ENCODE results near the gene PLA2G10. TPM values are rescaled to one million over a fixed set of nuclear protein-coding genes. Genes with fewer than 3 reads are reported as not detected.
"Not testable (repeated sequence)": the region's sequence is repeated elsewhere in the genome, so short reads cannot be mapped to it uniquely, and the experiment has no call there.

The PLA2G10 gene
- total RNA-seq, 6 donors from 2014 or later, result 4.2 to 22.5 (median 10.9) TPM

DNA sequence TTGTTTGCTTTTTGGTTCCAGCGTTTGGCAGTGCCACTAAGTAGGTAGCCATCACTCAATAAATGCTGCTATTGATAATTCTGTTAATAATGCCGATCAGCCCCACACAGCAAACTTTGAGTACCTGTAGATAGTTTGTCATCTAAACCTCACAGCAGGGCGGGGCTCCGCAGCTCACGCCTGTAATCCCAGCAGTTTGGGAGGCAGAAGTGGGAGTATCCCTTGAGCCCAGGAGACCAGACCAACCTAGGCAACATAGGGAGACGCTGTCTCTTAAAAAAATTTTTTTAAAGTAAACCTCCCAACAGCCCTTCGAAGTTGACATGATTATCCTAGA is 59.8 kb downstream of the PLA2G10 start:
- H3K27me3 ChIP-seq, result no peaks in the 10 kb centered on the region
- TF ChIP-seq POLR2A (IDR thresholded peaks at IDR 0.05) (no peak), POLR2AphosphoS5 (IDR thresholded peaks at IDR 0.05) (no peak), EP300 (IDR thresholded peaks at IDR 0.05) (no peak)
- TF ChIP-seq, protein P1, sequence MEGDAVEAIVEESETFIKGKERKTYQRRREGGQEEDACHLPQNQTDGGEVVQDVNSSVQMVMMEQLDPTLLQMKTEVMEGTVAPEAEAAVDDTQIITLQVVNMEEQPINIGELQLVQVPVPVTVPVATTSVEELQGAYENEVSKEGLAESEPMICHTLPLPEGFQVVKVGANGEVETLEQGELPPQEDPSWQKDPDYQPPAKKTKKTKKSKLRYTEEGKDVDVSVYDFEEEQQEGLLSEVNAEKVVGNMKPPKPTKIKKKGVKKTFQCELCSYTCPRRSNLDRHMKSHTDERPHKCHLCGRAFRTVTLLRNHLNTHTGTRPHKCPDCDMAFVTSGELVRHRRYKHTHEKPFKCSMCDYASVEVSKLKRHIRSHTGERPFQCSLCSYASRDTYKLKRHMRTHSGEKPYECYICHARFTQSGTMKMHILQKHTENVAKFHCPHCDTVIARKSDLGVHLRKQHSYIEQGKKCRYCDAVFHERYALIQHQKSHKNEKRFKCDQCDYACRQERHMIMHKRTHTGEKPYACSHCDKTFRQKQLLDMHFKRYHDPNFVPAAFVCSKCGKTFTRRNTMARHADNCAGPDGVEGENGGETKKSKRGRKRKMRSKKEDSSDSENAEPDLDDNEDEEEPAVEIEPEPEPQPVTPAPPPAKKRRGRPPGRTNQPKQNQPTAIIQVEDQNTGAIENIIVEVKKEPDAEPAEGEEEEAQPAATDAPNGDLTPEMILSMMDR (IDR thresholded peaks at IDR 0.05), result no peak
- H3K4me1 ChIP-seq, result peaks cover 45 to 78% (median 56%) of the 10 kb centered on the region in 4 donors
- no peak for ATAC-seq (ENCODE audit: low FRiP score in 2 of 2)
- DNase-seq, result no peak
- H3K9me3 ChIP-seq, result no peaks in the 10 kb centered on the region
- peak overlapping the region; percentile 95 to 100 (median 97) for H3K27ac ChIP-seq
- H3K4me3 ChIP-seq, result peak overlapping the region in 3 of 4 donors; percentile 81 to 91 (median 82)
- H3K36me3 ChIP-seq, result peaks cover 0 to 20% (median 7%) of the 10 kb centered on the region in 4 donors
- WGBS, 2 donors, result 78% methylated on average over 7 of the region's 7 CpGs

DNA sequence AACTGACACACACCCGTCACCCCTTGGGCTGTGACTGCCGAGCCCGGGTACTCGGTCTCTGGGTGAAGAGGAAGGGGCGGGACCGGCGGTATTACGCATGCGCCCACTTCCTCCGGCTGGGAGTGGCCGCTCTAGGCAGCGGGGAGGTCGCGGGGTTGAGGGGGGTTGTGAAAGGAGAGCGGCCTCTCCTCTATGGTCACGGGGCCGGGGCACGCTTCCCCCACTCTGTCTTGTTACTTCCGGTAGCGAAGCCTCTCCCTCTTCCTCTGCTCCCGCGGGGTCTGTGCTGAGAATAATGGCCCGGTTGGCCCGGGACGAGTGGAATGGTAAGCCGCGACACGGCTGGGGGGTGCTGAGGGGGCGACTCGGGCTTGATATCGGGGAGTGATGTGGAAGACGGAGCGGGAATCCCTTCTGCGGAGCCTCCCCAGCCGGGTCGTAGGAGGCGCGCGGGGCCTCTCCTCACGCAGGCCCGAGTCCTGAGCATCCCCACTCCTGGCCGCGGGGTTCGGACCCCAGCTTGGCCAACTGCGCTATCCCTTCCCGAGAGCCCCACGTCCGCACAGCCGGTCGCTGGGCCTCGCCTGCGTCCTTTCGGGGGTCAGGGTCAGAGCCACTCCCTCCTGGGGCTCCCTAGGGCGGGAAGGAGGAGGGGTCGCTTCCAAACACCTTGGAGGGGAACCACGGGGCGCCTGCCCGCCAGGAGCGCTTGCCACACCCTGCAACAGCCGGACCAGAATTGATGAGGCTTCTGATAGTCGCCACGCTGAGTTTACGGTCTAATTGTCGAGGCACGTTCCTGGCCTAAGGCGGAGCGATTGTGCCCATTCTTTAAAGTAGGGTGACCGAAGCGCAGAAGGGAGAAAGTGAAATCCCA is 61.2 kb downstream of the PLA2G10 start, which contains the start of gene BFAR:
TSS of gene BFAR (plus strand) at position 259 of the 877 bp plus-strand sequence. CDS start 11,396 bp downstream, outside the sequence.
- 0 to 1% methylated on average over 33 to 63 of the region's 69 CpGs for WGBS, 2 donors
- peak; percentile 93 to 96 for ATAC-seq (ENCODE audit: low FRiP score in 2 of 2)

DNA sequence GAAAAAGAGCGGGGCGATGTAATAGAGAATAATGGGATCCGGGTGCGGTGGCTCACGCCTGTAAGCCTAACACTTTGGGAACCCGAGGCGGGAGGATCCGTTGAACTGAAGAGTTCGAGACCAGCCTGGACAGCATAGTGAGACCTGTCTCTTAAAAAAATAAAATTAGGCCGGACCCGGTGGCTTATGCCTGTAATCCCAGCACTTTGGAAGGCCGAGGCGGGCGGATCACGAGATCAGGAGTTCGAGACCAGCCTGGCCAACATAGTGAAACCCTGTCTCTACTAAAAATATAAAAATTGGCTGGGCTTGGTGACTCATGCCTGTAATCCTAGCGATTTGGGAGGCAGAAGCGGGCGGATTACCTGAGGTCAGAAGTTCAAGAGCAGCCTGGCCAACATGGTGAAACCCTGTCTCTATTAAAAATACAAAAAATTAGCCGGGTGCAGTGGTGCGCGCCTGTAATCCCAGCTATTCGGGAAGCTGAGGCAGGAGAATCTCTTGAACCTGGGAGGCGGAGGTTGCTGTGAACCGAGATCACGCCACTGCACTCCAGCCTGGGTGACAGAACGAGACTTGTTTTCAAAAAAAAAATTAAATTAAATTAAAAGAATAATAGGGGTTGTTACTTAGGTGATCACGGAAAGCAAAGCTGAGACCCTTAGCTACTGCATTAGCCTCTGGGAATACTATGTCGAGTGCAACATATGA is 63.3 kb downstream of the PLA2G10 start:
- not testable (repeated sequence) for H3K9me3 ChIP-seq; H3K27me3 ChIP-seq; ATAC-seq (ENCODE audit: low FRiP score in 2 of 2); DNase-seq
- 87 to 88% methylated on average over 29 of the region's 29 CpGs for whole genome bisulfite sequencing, 2 donors
- Histone ChIP-seq H3K4me3 (peak overlapping the region in 3 of 4 donors; percentile 78 to 91 (median 89)), H3K27ac (peak overlapping the region; percentile 95 to 100 (median 97)), H3K36me3 (peaks cover 10 to 21% (median 15%) of the 10 kb centered on the region in 4 donors), H3K4me1 (peaks cover 43 to 61% (median 50%) of the 10 kb centered on the region in 4 donors)

More for the DNA sequence above, 61.2 kb downstream of the PLA2G10 start, which contains the start of gene BFAR:
- TF ChIP-seq POLR2AphosphoS5 (IDR thresholded peaks at IDR 0.05) (peak; percentile 98 to 100), EP300 (IDR thresholded peaks at IDR 0.05) (peak in 2 of 4 donors; percentile 65 to 91), POLR2A (IDR thresholded peaks at IDR 0.05) (peak in 3 of 4 donors; percentile 92 to 99 (median 96))
- TF ChIP-seq, protein P1 (IDR thresholded peaks at IDR 0.05), result no peak
- Histone ChIP-seq H3K36me3 (peaks cover 0 to 6% (median 3%) of the 10 kb centered on the region in 4 donors), H3K27ac (peak within 1 kb of the TSS; percentile 95 to 100 (median 97)), H3K9me3 (no peaks in the 10 kb centered on the region), H3K4me3 (peak within 1 kb of the TSS; percentile 79 to 91 (median 82)), H3K4me1 (peaks cover 54 to 79% (median 63%) of the 10 kb centered on the region in 4 donors), H3K27me3 (no peaks in the 10 kb centered on the region)
- peak; percentile 96 to 99 for DNase-seq

DNA sequence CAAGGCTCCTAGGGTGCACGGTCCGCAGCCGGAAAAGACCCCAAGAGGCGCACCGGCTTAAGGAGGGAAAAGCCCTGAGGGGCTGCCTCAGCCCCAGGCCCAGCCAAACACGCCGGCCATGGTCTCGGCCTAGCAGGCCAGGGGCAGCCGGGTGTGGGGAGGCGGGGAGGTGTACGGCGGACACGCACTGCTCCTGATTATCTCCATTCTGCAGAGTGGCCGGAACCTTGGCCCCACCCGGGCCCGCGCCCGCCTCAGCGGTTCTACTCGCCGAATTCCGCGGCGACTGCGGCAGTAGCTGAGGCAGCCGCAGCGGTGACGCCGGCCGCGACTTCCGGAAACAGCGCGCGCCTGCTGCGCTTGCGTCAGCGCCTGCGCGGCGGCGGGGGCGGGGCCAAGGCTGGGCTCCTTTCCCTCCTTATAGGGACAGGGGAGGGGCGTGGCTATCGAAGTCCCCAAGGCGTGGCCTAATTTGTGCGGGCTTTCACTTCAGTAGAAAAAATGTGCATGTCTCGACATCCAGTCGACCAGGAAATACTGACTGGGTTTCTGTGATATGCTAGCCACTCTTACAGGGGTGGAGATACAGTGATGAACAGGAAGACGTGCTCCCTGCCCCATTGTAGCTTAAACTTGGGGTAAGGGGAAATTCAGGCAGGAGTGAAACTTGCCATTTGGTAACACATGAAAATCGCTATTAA is 64.0 kb downstream of the PLA2G10 start, which contains the start of gene PARN:
TSS of gene PARN (minus strand) at position 342 of the 701 bp plus-strand sequence. CDS start at position 207, 135 bp downstream.
- Histone ChIP-seq H3K4me3 (peak within 1 kb of the TSS; percentile 66 to 91 (median 84)), H3K4me1 (peaks cover 36 to 54% (median 43%) of the 10 kb centered on the region in 4 donors), H3K36me3 (peaks cover 13 to 28% (median 21%) of the 10 kb centered on the region in 4 donors), H3K27ac (peak within 1 kb of the TSS; percentile 95 to 100 (median 97)), H3K9me3 (no peaks in the 10 kb centered on the region), H3K27me3 (no peaks in the 10 kb centered on the region)
- TF ChIP-seq POLR2AphosphoS5 (IDR thresholded peaks at IDR 0.05) (peak; percentile 98), POLR2A (IDR thresholded peaks at IDR 0.05) (peak in 3 of 4 donors; percentile 87 to 99 (median 99)), EP300 (IDR thresholded peaks at IDR 0.05) (peak in 2 of 4 donors; percentile 25 to 61)
- TF ChIP-seq, protein P1 (IDR thresholded peaks at IDR 0.05), result peak in 1 of 6 experiments; percentile 20
- ATAC-seq (ENCODE audit: low FRiP score in 2 of 2), result peak; percentile 88 to 90
- WGBS, 2 donors, result 2 to 7% methylated on average over 6 to 27 of the region's 51 CpGs
- peak; percentile 97 to 100 for DNase-seq
